ENCODE measurements around the gene CSNK2A3.
"Not testable (repeated sequence)": the region's sequence is repeated elsewhere in the genome, so short reads cannot be mapped to it uniquely, and the experiment has no call there.

Gene CSNK2A3

GRCh38 chr11:11352878-11353277, at the start of gene CSNK2A3:
CSNK2A3 (minus strand) TSS chr11:11353250; CDS start chr11:11353119, 131 bp downstream.
- not testable (repeated sequence) for H3K9me3 Mint-ChIP-seq; DNase-seq; H3K4me1 Mint-ChIP-seq (ENCODE audit: low read depth); H3K4me3 Mint-ChIP-seq; H3K36me3 Mint-ChIP-seq (ENCODE audit: low read depth); H3K27ac Mint-ChIP-seq; H3K27me3 Mint-ChIP-seq

DNA sequence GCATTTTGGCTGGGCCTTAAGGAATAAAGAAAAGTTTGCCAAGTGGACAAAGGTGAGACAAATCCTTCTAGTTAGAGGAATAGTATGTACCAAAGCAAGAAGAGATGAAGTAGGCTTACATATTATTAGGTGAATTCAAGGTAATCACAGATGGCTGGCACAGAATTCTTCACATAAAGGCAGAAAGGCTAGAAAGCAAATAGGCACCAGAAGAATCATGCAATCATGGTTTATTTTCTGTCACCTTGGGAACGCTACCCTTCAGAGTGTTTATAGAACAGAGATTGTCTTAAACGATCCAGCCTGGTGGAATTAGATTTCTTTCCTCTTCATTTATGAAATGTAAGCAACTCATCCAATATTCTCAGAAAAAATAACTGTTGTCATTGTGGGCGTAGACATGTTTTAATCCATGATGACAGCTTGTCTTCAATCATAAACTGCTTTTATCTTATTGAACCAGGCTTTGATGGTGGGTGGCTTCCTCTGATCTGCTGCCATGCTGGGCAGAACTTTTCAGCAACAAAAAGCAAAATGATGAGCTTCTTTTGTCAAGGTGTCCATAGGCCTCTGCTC, 49.0 kb upstream of the CSNK2A3 start:
- Mint-ChIP-seq H3K27me3 (peaks cover 18% of the 10 kb centered on the region), H3K27ac (no peak overlapping the region), H3K36me3 (ENCODE audit: low read depth) (no peaks in the 10 kb centered on the region), H3K9me3 (no peaks in the 10 kb centered on the region), H3K4me1 (ENCODE audit: low read depth) (no peaks in the 10 kb centered on the region), H3K4me3 (no peak overlapping the region)
- DNase-seq: no peak

DNA sequence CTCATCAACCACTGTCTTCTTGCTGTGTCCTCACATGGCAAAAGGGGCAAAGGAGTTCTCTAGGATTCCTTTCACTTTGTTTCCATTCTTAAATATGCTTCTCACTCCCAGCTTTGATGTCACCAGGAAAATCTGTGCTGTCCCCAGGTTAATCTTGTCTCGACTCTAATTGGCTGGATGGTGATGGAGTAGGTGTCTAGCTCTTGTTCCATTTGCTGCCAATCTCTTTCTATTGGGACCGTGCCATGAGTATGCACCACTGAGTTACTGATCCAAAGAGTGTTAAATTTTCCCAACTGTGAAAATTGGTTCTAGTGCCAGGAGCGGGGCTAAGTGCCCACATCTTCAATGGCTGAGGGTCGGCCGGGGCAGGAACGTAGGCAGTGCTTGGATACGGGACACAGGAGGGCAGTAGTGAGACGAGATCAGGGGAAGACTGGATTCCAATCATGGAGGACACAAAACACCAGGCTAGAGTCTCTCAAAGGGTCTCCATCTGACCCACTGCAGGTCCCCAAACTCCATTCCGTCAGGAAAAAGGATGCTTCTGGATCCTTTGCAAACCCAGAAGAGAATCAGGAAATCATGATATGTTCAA, 47.7 kb upstream of the CSNK2A3 start:
- no peaks in the 10 kb centered on the region for H3K4me1 Mint-ChIP-seq (ENCODE audit: low read depth)
- no peaks in the 10 kb centered on the region for H3K36me3 Mint-ChIP-seq (ENCODE audit: low read depth)
- no peak overlapping the region for H3K4me3 Mint-ChIP-seq
- no peak overlapping the region for H3K27ac Mint-ChIP-seq
- H3K9me3 Mint-ChIP-seq: no peaks in the 10 kb centered on the region
- no peak for DNase-seq
- H3K27me3 Mint-ChIP-seq: peaks cover 15% of the 10 kb centered on the region

- Mint-ChIP-seq H3K9me3 (no peaks in the 10 kb centered on the region), H3K36me3 (ENCODE audit: low read depth) (no peaks in the 10 kb centered on the region), H3K27ac (no peak overlapping the region), H3K27me3 (peaks cover 11% of the 10 kb centered on the region), H3K4me3 (no peak overlapping the region), H3K4me1 (ENCODE audit: low read depth) (no peaks in the 10 kb centered on the region)
- no peak for DNase-seq
These were observed 47.1 kb upstream of the CSNK2A3 start for GRCh38 chr11:11400121-11400520.

DNA sequence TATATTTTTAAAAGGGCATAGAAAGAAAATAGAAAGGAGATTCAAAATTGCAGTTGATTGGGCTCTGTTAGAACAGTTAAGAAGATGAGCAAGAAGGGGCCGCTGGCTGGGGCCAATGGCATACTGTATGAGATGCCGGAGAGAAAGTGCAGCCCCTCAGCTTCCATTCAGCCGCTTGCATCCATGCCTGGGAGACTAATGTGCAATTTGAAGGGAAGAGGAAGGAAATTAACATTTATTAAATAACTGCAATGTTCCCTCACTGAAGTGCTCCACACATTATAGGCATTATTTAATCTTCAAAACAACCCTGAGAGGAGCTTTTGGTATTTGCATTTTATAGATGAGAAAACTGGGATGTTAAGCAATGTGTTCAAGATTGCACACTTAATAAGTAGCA, 44.7 kb upstream of the CSNK2A3 start:
- Mint-ChIP-seq H3K4me1 (ENCODE audit: low read depth) (no peaks in the 10 kb centered on the region), H3K4me3 (no peak overlapping the region), H3K27me3 (peaks cover 5% of the 10 kb centered on the region), H3K27ac (no peak overlapping the region), H3K9me3 (no peaks in the 10 kb centered on the region), H3K36me3 (ENCODE audit: low read depth) (no peaks in the 10 kb centered on the region)
- DNase-seq: no peak

GRCh38 chr11:11397036-11397415, 44.0 kb upstream of the CSNK2A3 start:
- Mint-ChIP-seq H3K4me1 (ENCODE audit: low read depth) (no peaks in the 10 kb centered on the region), H3K4me3 (no peak overlapping the region), H3K27me3 (peaks cover 5% of the 10 kb centered on the region), H3K9me3 (no peaks in the 10 kb centered on the region), H3K36me3 (ENCODE audit: low read depth) (no peaks in the 10 kb centered on the region), H3K27ac (no peak overlapping the region)
- DNase-seq: no peak

GRCh38 chr11:11396301-11397035, 43.4 kb upstream of the CSNK2A3 start:
- DNase-seq: no peak
- Mint-ChIP-seq H3K27me3 (peaks cover 5% of the 10 kb centered on the region), H3K36me3 (ENCODE audit: low read depth) (no peaks in the 10 kb centered on the region), H3K27ac (no peak overlapping the region), H3K9me3 (no peaks in the 10 kb centered on the region), H3K4me1 (ENCODE audit: low read depth) (no peaks in the 10 kb centered on the region), H3K4me3 (no peak overlapping the region)

DNA sequence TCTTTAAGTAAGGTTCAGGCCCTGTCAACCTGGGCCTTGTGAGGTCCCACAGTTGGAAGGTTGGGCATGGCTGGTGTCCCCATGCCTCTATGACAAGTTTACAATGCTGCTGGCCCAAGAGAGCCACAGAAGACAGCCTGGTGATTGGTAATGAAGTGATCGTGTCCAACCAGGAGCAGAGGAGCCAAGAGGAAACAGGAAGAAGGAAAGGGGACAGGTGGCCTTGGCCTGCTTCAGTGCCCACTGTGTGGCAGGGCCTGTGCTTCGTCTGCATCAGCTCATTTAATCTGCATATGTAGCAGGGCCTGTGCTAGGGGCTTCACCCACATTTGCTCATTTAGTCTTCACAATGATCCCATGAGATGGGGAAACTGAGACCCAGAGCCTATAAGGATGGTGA, 42.1 kb upstream of the CSNK2A3 start:
- H3K4me3 Mint-ChIP-seq: no peak overlapping the region
- no peak overlapping the region for H3K27ac Mint-ChIP-seq
- peaks cover 5% of the 10 kb centered on the region for H3K27me3 Mint-ChIP-seq
- H3K9me3 Mint-ChIP-seq: no peaks in the 10 kb centered on the region
- no peaks in the 10 kb centered on the region for H3K4me1 Mint-ChIP-seq (ENCODE audit: low read depth)
- DNase-seq: no peak
- no peaks in the 10 kb centered on the region for H3K36me3 Mint-ChIP-seq (ENCODE audit: low read depth)

GRCh38 chr11:11394241-11394640, 41.2 kb upstream of the CSNK2A3 start:
- Mint-ChIP-seq H3K27ac (no peak overlapping the region), H3K27me3 (peaks cover 5% of the 10 kb centered on the region), H3K4me1 (ENCODE audit: low read depth) (no peaks in the 10 kb centered on the region), H3K4me3 (no peak overlapping the region), H3K36me3 (ENCODE audit: low read depth) (no peaks in the 10 kb centered on the region), H3K9me3 (no peaks in the 10 kb centered on the region)
- no peak for DNase-seq

DNA sequence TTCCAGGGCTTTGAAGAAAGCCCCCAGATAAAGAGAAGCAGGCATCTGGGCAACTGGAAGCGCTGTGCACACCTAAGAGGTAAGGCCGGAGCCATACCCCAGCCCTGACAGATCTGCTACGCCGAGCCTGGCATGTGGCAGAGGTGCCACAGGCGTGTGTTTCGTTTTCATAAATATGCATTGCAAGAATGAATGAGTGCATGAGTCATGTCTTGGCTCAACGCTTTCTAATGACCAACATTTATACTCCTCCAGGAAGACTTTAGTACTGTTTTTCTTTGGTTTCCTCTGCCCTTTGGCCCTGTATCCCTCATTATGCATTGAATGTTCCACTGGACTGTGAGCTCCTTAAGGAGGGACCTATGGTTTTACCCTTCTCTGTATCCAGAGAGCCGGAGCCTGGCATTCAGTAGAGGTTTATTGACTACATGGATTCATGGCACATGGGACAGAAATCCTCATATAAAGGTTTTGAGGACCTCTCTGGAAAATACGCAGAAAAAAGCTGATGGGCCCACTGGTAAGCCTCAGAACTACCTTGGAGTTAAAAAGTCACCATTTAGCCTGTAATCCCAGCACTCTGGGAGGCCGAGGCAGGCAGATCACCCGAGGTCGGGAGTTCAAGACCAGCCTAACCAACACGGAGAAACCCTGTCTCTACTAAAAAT, 38.9 kb upstream of the CSNK2A3 start:
- Mint-ChIP-seq H3K9me3 (no peaks in the 10 kb centered on the region), H3K36me3 (ENCODE audit: low read depth) (no peaks in the 10 kb centered on the region), H3K4me1 (ENCODE audit: low read depth) (no peaks in the 10 kb centered on the region), H3K27ac (no peak overlapping the region), H3K27me3 (peaks cover 5% of the 10 kb centered on the region), H3K4me3 (no peak overlapping the region)
- no peak for DNase-seq

DNA sequence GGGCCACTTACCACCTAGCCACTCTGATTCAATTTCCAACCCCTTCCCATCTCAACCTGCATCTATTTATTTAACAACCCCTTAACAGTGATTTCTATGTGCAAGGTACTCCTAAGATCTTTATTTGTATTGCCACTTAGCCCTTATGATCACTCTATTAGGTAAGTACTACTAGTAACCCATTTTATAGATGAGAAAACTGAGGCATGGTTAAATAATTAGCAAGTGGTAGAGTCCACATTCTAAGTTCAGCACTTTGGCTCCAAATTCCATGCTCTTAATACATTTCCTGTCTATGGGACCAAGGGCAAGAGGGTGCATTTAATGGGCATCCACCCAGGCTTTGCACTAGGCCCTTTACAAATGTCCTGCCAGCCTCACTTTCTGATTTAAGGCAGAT, 38.1 kb upstream of the CSNK2A3 start:
- Mint-ChIP-seq H3K27ac (no peak overlapping the region), H3K4me1 (ENCODE audit: low read depth) (no peaks in the 10 kb centered on the region), H3K9me3 (no peaks in the 10 kb centered on the region), H3K36me3 (ENCODE audit: low read depth) (no peaks in the 10 kb centered on the region), H3K4me3 (no peak overlapping the region), H3K27me3 (peaks cover 5% of the 10 kb centered on the region)
- no peak for DNase-seq

DNA sequence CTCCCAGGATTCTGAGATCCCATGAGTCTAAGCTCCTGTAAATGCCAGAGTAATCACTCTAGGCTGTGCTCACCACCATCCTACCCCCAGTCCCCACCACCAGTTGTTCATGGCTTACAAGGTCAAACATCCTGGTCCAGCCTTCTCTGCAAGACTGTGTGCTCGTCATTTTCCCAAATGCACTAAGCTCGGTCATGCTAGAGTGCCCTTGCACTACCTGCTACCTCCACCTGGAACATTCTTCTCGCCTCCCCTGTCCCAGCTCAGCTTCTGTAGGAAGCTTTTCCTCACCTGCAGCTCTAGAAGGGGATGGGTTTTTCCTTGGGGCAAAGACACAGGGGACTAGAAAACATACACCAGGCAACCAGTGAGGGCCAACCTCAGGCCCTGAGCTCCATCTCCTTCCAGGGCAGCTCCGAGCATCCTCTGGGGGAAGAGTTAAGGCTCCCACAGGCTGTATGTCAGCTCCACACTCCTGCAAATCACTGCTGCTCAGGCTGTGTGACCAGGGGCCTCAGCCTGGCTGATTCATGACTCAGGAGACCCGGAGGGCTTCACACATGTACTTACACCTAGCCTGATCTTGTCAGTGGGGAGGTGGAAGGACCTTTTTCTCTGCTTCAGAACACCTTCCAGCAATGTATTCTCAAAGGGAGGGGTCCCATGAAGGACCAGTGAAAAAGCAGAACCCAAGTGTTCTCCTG, 37.2 kb upstream of the CSNK2A3 start:
- H3K4me3 Mint-ChIP-seq: no peak overlapping the region
- no peak overlapping the region for H3K27ac Mint-ChIP-seq
- no peaks in the 10 kb centered on the region for H3K4me1 Mint-ChIP-seq (ENCODE audit: low read depth)
- DNase-seq: no peak
- H3K27me3 Mint-ChIP-seq: peaks cover 2% of the 10 kb centered on the region
- no peaks in the 10 kb centered on the region for H3K9me3 Mint-ChIP-seq
- H3K36me3 Mint-ChIP-seq (ENCODE audit: low read depth): no peaks in the 10 kb centered on the region

- H3K36me3 Mint-ChIP-seq (ENCODE audit: low read depth): no peaks in the 10 kb centered on the region
- H3K27me3 Mint-ChIP-seq: no peaks in the 10 kb centered on the region
- H3K27ac Mint-ChIP-seq: no peak overlapping the region
- no peak for DNase-seq
- no peaks in the 10 kb centered on the region for H3K9me3 Mint-ChIP-seq
- no peak overlapping the region for H3K4me3 Mint-ChIP-seq
- no peaks in the 10 kb centered on the region for H3K4me1 Mint-ChIP-seq (ENCODE audit: low read depth)
These were observed 36.2 kb upstream of the CSNK2A3 start for GRCh38 chr11:11389238-11389637.

GRCh38 chr11:11387622-11388305, 34.7 kb upstream of the CSNK2A3 start:
- H3K9me3 Mint-ChIP-seq: no peaks in the 10 kb centered on the region
- no peaks in the 10 kb centered on the region for H3K27me3 Mint-ChIP-seq
- no peaks in the 10 kb centered on the region for H3K4me1 Mint-ChIP-seq (ENCODE audit: low read depth)
- no peak for DNase-seq
- H3K27ac Mint-ChIP-seq: no peak overlapping the region
- no peak overlapping the region for H3K4me3 Mint-ChIP-seq
- H3K36me3 Mint-ChIP-seq (ENCODE audit: low read depth): no peaks in the 10 kb centered on the region
